A673 (cell line): ENCODE data around the gene ENO1.

ENCODE experiments used
- EZH2 ChIP-seq: fragments of 200-600 bp; sonication (generic); IDR thresholded peaks from 2 replicates; pipeline ENCODE4 v1.6.1; 2017; ENCODE audit warnings: borderline replicate concordance, low read depth, mild to moderate bottlenecking, mixed read lengths, antibody characterized with exemption, low read length; ENCODE audit not compliant: poor library complexity, severe bottlenecking
- TF ChIP-seq, protein P1 (sequence below): fragments of 300-800, 200-600 bp; sonication (generic); conservative IDR thresholded peaks from 2 replicates; pipeline ENCODE4 v1.5.1; 2017; ENCODE audit warnings: low read depth, mild to moderate bottlenecking, antibody characterized with exemption, low read length, moderate library complexity, mixed read lengths

- TF ChIP-seq, protein P1, sequence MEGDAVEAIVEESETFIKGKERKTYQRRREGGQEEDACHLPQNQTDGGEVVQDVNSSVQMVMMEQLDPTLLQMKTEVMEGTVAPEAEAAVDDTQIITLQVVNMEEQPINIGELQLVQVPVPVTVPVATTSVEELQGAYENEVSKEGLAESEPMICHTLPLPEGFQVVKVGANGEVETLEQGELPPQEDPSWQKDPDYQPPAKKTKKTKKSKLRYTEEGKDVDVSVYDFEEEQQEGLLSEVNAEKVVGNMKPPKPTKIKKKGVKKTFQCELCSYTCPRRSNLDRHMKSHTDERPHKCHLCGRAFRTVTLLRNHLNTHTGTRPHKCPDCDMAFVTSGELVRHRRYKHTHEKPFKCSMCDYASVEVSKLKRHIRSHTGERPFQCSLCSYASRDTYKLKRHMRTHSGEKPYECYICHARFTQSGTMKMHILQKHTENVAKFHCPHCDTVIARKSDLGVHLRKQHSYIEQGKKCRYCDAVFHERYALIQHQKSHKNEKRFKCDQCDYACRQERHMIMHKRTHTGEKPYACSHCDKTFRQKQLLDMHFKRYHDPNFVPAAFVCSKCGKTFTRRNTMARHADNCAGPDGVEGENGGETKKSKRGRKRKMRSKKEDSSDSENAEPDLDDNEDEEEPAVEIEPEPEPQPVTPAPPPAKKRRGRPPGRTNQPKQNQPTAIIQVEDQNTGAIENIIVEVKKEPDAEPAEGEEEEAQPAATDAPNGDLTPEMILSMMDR = no peak
- TF ChIP-seq EZH2 = no peak
Observed at GRCh38 chr1:8926707-8927694, 48.5 kb upstream of the ENO1 start.
